Measurements from ENCODE around the gene ETHE1. TPM values are rescaled to one million over a fixed set of nuclear protein-coding genes. Genes with fewer than 3 reads are reported as not detected.
A peak's percentile ranks its signal among the peaks of the same experiment; 100 is the strongest.

The ETHE1 gene
- total RNA-seq, 1 experiment from 2014 or later, result 19.0 TPM

- TF ChIP-seq ARID4B (CRISPR knock-in tag; IDR thresholded peaks at IDR 0.05; ENCODE audit: borderline replicate concordance) (no peak), KAT7 (CRISPR knock-in tag; IDR thresholded peaks at IDR 0.05; ENCODE audit: borderline replicate concordance) (no peak), FOXJ3 (CRISPR knock-in tag; IDR thresholded peaks at IDR 0.05; ENCODE audit: borderline replicate concordance) (no peak), ZNF232 (CRISPR knock-in tag; IDR thresholded peaks at IDR 0.05) (no peak), ZNF671 (CRISPR knock-in tag; IDR thresholded peaks at IDR 0.05) (no peak), MYBL2 (CRISPR knock-in tag; IDR thresholded peaks at IDR 0.05) (no peak), ZNF317 (CRISPR knock-in tag; IDR thresholded peaks at IDR 0.05; ENCODE audit: borderline replicate concordance, low read depth) (no peak), GTF2I (CRISPR knock-in tag; conservative IDR thresholded peaks at IDR 0.05) (no peak), ZNF396 (CRISPR knock-in tag; IDR thresholded peaks at IDR 0.05; ENCODE audit: borderline replicate concordance) (no peak), ZNF121 (CRISPR knock-in tag; IDR thresholded peaks at IDR 0.05) (no peak), ELF4 (CRISPR knock-in tag; IDR thresholded peaks at IDR 0.05; ENCODE audit: low read depth) (no peak)
- TF ChIP-seq, protein P1, sequence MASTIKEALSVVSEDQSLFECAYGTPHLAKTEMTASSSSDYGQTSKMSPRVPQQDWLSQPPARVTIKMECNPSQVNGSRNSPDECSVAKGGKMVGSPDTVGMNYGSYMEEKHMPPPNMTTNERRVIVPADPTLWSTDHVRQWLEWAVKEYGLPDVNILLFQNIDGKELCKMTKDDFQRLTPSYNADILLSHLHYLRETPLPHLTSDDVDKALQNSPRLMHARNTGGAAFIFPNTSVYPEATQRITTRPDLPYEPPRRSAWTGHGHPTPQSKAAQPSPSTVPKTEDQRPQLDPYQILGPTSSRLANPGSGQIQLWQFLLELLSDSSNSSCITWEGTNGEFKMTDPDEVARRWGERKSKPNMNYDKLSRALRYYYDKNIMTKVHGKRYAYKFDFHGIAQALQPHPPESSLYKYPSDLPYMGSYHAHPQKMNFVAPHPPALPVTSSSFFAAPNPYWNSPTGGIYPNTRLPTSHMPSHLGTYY (CRISPR knock-in tag; IDR thresholded peaks at IDR 0.05), result no peak
- TF ChIP-seq, protein P2, sequence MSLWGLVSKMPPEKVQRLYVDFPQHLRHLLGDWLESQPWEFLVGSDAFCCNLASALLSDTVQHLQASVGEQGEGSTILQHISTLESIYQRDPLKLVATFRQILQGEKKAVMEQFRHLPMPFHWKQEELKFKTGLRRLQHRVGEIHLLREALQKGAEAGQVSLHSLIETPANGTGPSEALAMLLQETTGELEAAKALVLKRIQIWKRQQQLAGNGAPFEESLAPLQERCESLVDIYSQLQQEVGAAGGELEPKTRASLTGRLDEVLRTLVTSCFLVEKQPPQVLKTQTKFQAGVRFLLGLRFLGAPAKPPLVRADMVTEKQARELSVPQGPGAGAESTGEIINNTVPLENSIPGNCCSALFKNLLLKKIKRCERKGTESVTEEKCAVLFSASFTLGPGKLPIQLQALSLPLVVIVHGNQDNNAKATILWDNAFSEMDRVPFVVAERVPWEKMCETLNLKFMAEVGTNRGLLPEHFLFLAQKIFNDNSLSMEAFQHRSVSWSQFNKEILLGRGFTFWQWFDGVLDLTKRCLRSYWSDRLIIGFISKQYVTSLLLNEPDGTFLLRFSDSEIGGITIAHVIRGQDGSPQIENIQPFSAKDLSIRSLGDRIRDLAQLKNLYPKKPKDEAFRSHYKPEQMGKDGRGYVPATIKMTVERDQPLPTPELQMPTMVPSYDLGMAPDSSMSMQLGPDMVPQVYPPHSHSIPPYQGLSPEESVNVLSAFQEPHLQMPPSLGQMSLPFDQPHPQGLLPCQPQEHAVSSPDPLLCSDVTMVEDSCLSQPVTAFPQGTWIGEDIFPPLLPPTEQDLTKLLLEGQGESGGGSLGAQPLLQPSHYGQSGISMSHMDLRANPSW (CRISPR knock-in tag; conservative IDR thresholded peaks at IDR 0.05; ENCODE audit: low read depth), result no peak
Measured at GRCh38 chr19:43561139-43561970, 34.4 kb upstream of the ETHE1 start (continued).

- no peak overlapping the region; the same call in 1 of the 2 replicates for H3K27ac Mint-ChIP-seq
- TF ChIP-seq ZNF317 (CRISPR knock-in tag; IDR thresholded peaks at IDR 0.05; ENCODE audit: borderline replicate concordance, low read depth) (no peak), TCF7 (CRISPR knock-in tag; IDR thresholded peaks at IDR 0.05; ENCODE audit: low read depth) (no peak), NFATC4 (CRISPR knock-in tag; IDR thresholded peaks at IDR 0.05) (no peak)
- peaks cover 6% of the 10 kb centered on the region; the same call in 1 of the 2 replicates for H3K36me3 Mint-ChIP-seq
- H3K4me1 Mint-ChIP-seq, result no peaks in the 10 kb centered on the region
- ChIA-PET CTCF (interaction anchor here (0.6 to 1.0 kb wide), 2 partner anchors 25 to 34 kb away, joined by 3 to 4 read pairs; no protein-coding TSS in a partner anchor), POLR2A (interaction anchor here (1.0 to 2.2 kb wide), 2 partner anchors 19 to 35 kb away, joined by 3 to 5 read pairs; partner anchors contain the start of genes IRGQ and ZNF576)
- peak; percentile 90 for ATAC-seq
- peak; percentile 23 for DNase-seq (ENCODE audit: low spot score)
- H3K9me3 Mint-ChIP-seq, result no peaks in the 10 kb centered on the region
- no peaks in the 10 kb centered on the region for H3K27me3 Mint-ChIP-seq (ENCODE audit: low read depth)
- H3K4me3 Mint-ChIP-seq, result no peak overlapping the region
Measured at GRCh38 chr19:43560687-43561086, 33.7 kb upstream of the ETHE1 start.

All from WTC11 (cell line).